Sigmoid colon (tissue), 7 donors: ENCODE results near the gene ADAMTSL1. TPM values are rescaled to one million over a fixed set of nuclear protein-coding genes. Genes with fewer than 3 reads are reported as not detected.
A peak's percentile ranks its signal among the peaks of the same experiment; 100 is the strongest.

Experiments
- DNase-seq: peaks from one replicate; pipeline ENCODE4 v3.0.0-alpha.2; 2019
- H3K27ac ChIP-seq, 4 donors: fragments of 200-600 bp; sonication (generic); one replicate each; pipeline ENCODE4 v1.5.1; 2016 to 2019; ENCODE audit warnings: mild to moderate bottlenecking in 1 of 4
- H3K27me3 ChIP-seq, 3 donors: fragments of 200-600 bp; sonication (generic); one replicate each; pipeline ENCODE4 v1.5.1; 2019; ENCODE audit warnings: mild to moderate bottlenecking in 1 of 3
- H3K36me3 ChIP-seq, 4 donors: fragments of 200-600 bp; sonication (generic); one replicate each; pipeline ENCODE4 v1.5.1; 2016 to 2019
- H3K4me1 ChIP-seq, 4 donors: fragments of 200-600 bp; sonication (generic); one replicate each; pipeline ENCODE4 v1.5.1; 2017 to 2019
- H3K4me3 ChIP-seq, 4 donors: fragments of 200-600 bp; sonication (generic); one replicate each; pipeline ENCODE4 v1.5.1; 2017 to 2019; ENCODE audit warnings: mild to moderate bottlenecking in 2 of 4, moderate library complexity in 1 of 4
- H3K9me3 ChIP-seq, 4 donors: fragments of 200-600 bp in 3 of 4; sonication (generic) in 3 of 4; one replicate each; pipeline versions ENCODE4 v1.5.1 to v1.6.1; 2013 to 2019
- CTCF ChIP-seq, 4 experiments: fragments of 450-650 bp in 3 of 4; fragments of 200-600 bp in 1 of 4; IDR thresholded peaks; one replicate each; pipeline ENCODE4 v1.5.1; 2016 to 2019; ENCODE audit warnings: antibody characterized with exemption in 4 of 4, mild to moderate bottlenecking in 3 of 4, moderate library complexity in 2 of 4
- EP300 ChIP-seq, 4 donors: sonication (generic); formaldehyde crosslinking; IDR thresholded peaks; one replicate each; pipeline ENCODE4 v1.6.1; 2017; ENCODE audit warnings: antibody characterized with exemption in 4 of 4
- POLR2A ChIP-seq, 2 donors: fragments of 450-650 bp; IDR thresholded peaks; one replicate each; pipeline ENCODE4 v1.6.1; 2016; ENCODE audit warnings: antibody characterized with exemption in 2 of 2, mild to moderate bottlenecking in 2 of 2, moderate library complexity in 2 of 2
- POLR2AphosphoS5 ChIP-seq, 4 donors: sonication (generic); formaldehyde crosslinking; IDR thresholded peaks; one replicate each; pipeline ENCODE4 v1.6.1; 2017; ENCODE audit warnings: antibody characterized with exemption in 4 of 4
- WGBS, 2 donors: extraction: QIAGEN DNeasy Blood & Tissue Kit; methylation state at CpG; one replicate each; pipeline ENCODE4 v1.1.7; 2013; 5-methylcytosine and 5-hydroxymethylcytosine counted together
- intact Hi-C: fragments of 100-400 bp; cut with DNase I; formaldehyde crosslinking; loops from one replicate; pipeline ENCODE4 v1.15.1; 2023
- polyA plus RNA-seq, 3 donors: library from polyadenylated mRNA; stranded (reverse); fragments of 200-250 nt; gene quantifications; one replicate each; pipeline ENCODE4 v1.2.3, GENCODE V29; 2013
- total RNA-seq, 4 donors: library from RNA; depleted of rRNA; stranded (reverse); fragments of >200 nt; gene quantifications; one replicate each; pipeline ENCODE4 v1.1.0, GENCODE V29; 2016
- donor health status: healthy with polysubstance abuse.
- donor health status: Bipolar disorder and iron deficiency.
- donor health status: healthy.

Gene ADAMTSL1
- total and polyA plus RNA-seq, 7 donors, result 1.4 to 13.6 (median 6.5) TPM

GRCh38 chr9:18727904-18728303, 254.0 kb downstream of the ADAMTSL1 start:
- Histone ChIP-seq H3K36me3 (no peaks in the 10 kb centered on the region), H3K9me3 (no peaks in the 10 kb centered on the region)
- WGBS, 2 donors, result 97 to 98% methylated on average over 7 of the region's 7 CpGs

GRCh38 chr9:18728642-18729041, 254.7 kb downstream of the ADAMTSL1 start:
- no peaks in the 10 kb centered on the region for H3K36me3 ChIP-seq
- intact Hi-C loops, result loop anchor here (2.0 to 5.0 kb wide), 2 partner anchors 44 kb away; no protein-coding TSS in a partner anchor
- peaks cover 0 to 29% (median 24%) of the 10 kb centered on the region in 4 donors for H3K4me1 ChIP-seq
- no peak overlapping the region for H3K4me3 ChIP-seq
- 90 to 92% methylated on average over 3 of the region's 3 CpGs for WGBS, 2 donors
- peak overlapping the region in 3 of 4 donors; percentile 27 to 45 (median 40) for H3K27ac ChIP-seq
- no peaks in the 10 kb centered on the region for H3K9me3 ChIP-seq
- peak; percentile 45 to 82 (median 74) for TF ChIP-seq POLR2AphosphoS5 (IDR thresholded peaks at IDR 0.05)
- TF ChIP-seq EP300 (IDR thresholded peaks at IDR 0.05), result no peak
- peak; percentile 73 for DNase-seq
- H3K27me3 ChIP-seq, result no peaks in the 10 kb centered on the region

More at GRCh38 chr9:18727904-18728303, 254.0 kb downstream of the ADAMTSL1 start:
- Histone ChIP-seq H3K27ac (peak overlapping the region in 3 of 4 donors; percentile 27 to 45 (median 40)), H3K4me1 (peaks cover 0 to 29% (median 24%) of the 10 kb centered on the region in 4 donors), H3K27me3 (no peaks in the 10 kb centered on the region), H3K4me3 (no peak overlapping the region)
- intact Hi-C loops, result loop anchor here (2.0 to 5.0 kb wide), 2 partner anchors 43 to 44 kb away; no protein-coding TSS in a partner anchor
- no peak for DNase-seq
- no peak for TF ChIP-seq CTCF (IDR thresholded peaks at IDR 0.05)
- TF ChIP-seq POLR2A (IDR thresholded peaks at IDR 0.05), result no peak
- TF ChIP-seq POLR2AphosphoS5 (IDR thresholded peaks at IDR 0.05), result no peak

DNA sequence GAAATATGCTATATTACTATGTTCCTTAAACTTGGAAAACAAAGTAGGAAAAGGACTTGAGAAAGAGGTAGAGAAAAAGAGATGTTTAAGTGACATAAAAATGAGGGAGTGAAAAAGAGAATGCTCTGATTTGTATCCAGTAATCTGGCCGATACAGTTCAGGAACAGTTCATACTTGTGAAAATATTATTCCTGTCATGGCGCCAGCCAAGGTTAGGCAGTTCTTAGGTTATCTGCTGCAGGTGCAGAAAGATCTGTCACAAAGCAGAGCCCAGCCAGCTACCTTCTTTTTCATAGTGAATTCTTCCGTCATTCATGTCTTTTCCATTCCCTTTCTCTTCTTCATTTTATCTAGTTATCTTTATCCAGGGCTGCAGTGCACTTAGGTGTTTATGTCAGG, 256.3 kb downstream of the ADAMTSL1 start:
- intact Hi-C loops, result no loop called here
- H3K36me3 ChIP-seq, result no peaks in the 10 kb centered on the region
- 94 to 96% methylated on average over 3 of the region's 3 CpGs for WGBS, 2 donors

GRCh38 chr9:18739127-18739526, 265.2 kb downstream of the ADAMTSL1 start:
- Histone ChIP-seq H3K9me3 (no peaks in the 10 kb centered on the region), H3K36me3 (no peaks in the 10 kb centered on the region), H3K4me3 (no peak overlapping the region), H3K27me3 (no peaks in the 10 kb centered on the region), H3K27ac (no peak overlapping the region), H3K4me1 (peaks cover 0 to 19% (median 14%) of the 10 kb centered on the region in 4 donors)
- DNase-seq, result no peak
- intact Hi-C loops, result no loop called here
- TF ChIP-seq POLR2A (IDR thresholded peaks at IDR 0.05) (no peak), CTCF (IDR thresholded peaks at IDR 0.05) (no peak), EP300 (IDR thresholded peaks at IDR 0.05) (no peak)

More for the DNA sequence above, 256.3 kb downstream of the ADAMTSL1 start:
- Histone ChIP-seq H3K27me3 (no peaks in the 10 kb centered on the region), H3K4me3 (no peak overlapping the region), H3K27ac (no peak overlapping the region), H3K4me1 (peaks cover 0 to 29% (median 24%) of the 10 kb centered on the region in 4 donors), H3K9me3 (no peaks in the 10 kb centered on the region)
- DNase-seq, result no peak
- TF ChIP-seq CTCF (IDR thresholded peaks at IDR 0.05) (no peak), EP300 (IDR thresholded peaks at IDR 0.05) (no peak), POLR2A (IDR thresholded peaks at IDR 0.05) (no peak), POLR2AphosphoS5 (IDR thresholded peaks at IDR 0.05) (no peak)

- Histone ChIP-seq H3K27ac (no peak overlapping the region), H3K27me3 (no peaks in the 10 kb centered on the region), H3K4me3 (no peak overlapping the region), H3K36me3 (no peaks in the 10 kb centered on the region), H3K9me3 (no peaks in the 10 kb centered on the region), H3K4me1 (peaks cover 0 to 22% (median 18%) of the 10 kb centered on the region in 4 donors)
- TF ChIP-seq CTCF (IDR thresholded peaks at IDR 0.05), result no peak
- no peak for TF ChIP-seq EP300 (IDR thresholded peaks at IDR 0.05)
- no peak for TF ChIP-seq POLR2A (IDR thresholded peaks at IDR 0.05)
- TF ChIP-seq POLR2AphosphoS5 (IDR thresholded peaks at IDR 0.05), result no peak
- WGBS, 2 donors, result 88 to 95% methylated on average over 5 of the region's 5 CpGs
- intact Hi-C loops, result no loop called here
- DNase-seq, result no peak
Observed at GRCh38 chr9:18739641-18740318, 265.8 kb downstream of the ADAMTSL1 start.
